Suprapubic skin (tissue), 4 donors: ENCODE results near the gene GNB1.

ENCODE experiments used
- CTCF ChIP-seq, 2 donors: fragments of 200-600 bp in 1 of 2; fragments of 450-650 bp in 1 of 2; sonication (generic) in 1 of 2; IDR thresholded peaks; one replicate each; pipeline ENCODE4 v1.5.1; 2016 to 2019; ENCODE audit warnings: antibody characterized with exemption in 2 of 2, mild to moderate bottlenecking in 1 of 2, moderate library complexity in 1 of 2
- EP300 ChIP-seq: sonication (generic); formaldehyde crosslinking; IDR thresholded peaks from one replicate; pipeline ENCODE4 v1.6.1; 2017; ENCODE audit warnings: antibody characterized with exemption
- POLR2A ChIP-seq, 2 donors: fragments of 450-650 bp; IDR thresholded peaks; one replicate each; pipeline ENCODE4 v1.6.1; 2017; ENCODE audit warnings: antibody characterized with exemption in 2 of 2, mild to moderate bottlenecking in 2 of 2, moderate library complexity in 2 of 2
- POLR2AphosphoS5 ChIP-seq, 3 donors: sonication (generic); formaldehyde crosslinking; IDR thresholded peaks; one replicate each; pipeline ENCODE4 v1.6.1; 2017; ENCODE audit warnings: antibody characterized with exemption in 3 of 3

- TF ChIP-seq CTCF (IDR thresholded peaks at IDR 0.05): no peak
- TF ChIP-seq POLR2A (IDR thresholded peaks at IDR 0.05): no peak
- no peak for TF ChIP-seq POLR2AphosphoS5 (IDR thresholded peaks at IDR 0.05)
- no peak for TF ChIP-seq EP300
Measured at GRCh38 chr1:1815606-1816281, 75.1 kb downstream of the GNB1 start.
